Ureter (tissue), 1 donor: ENCODE results near the gene OR10V1. TPM values are rescaled to one million over a fixed set of nuclear protein-coding genes. Genes with fewer than 3 reads are reported as not detected.
"Not testable (repeated sequence)": the region's sequence is repeated elsewhere in the genome, so short reads cannot be mapped to it uniquely, and the experiment has no call there.

Experiments used
- DNase-seq: peaks from one replicate; pipeline ENCODE4 v3.0.0-alpha.2; 2020; ENCODE audit warnings: low spot score
- total RNA-seq: library from RNA; stranded (reverse); gene quantifications from one replicate; pipeline ENCODE4 v1.2.4, GENCODE V29; 2023
- donor health status: DM: yes; HTN: yes; CAD: no.

Gene OR10V1
- total RNA-seq, 1 donor from 2014 or later = not detected

GRCh38 chr11:59710136-59710847 is 3.4 kb downstream of the OR10V1 start:
- no peak for DNase-seq

GRCh38 chr11:59708537-59708936 is 5.1 kb downstream of the OR10V1 start:
- no peak for DNase-seq

- DNase-seq = no peak
Measured at GRCh38 chr11:59707371-59707770, 6.3 kb downstream of the OR10V1 start.

GRCh38 chr11:59706518-59707285 is 6.9 kb downstream of the OR10V1 start:
- DNase-seq = peak; percentile 64

GRCh38 chr11:59705294-59705693 is 8.4 kb downstream of the OR10V1 start:
- no peak for DNase-seq

GRCh38 chr11:59703515-59703914 is 10.1 kb downstream of the OR10V1 start:
- not testable (repeated sequence) for DNase-seq

GRCh38 chr11:59700157-59700556 is 13.5 kb downstream of the OR10V1 start:
- DNase-seq = not testable (repeated sequence)

- DNase-seq = no peak
Measured at GRCh38 chr11:59698506-59698905, 15.1 kb downstream of the OR10V1 start.

- DNase-seq = no peak
Measured at GRCh38 chr11:59692915-59693314, 20.7 kb downstream of the OR10V1 start.

- DNase-seq = no peak
Measured at GRCh38 chr11:59691156-59691555, 22.5 kb downstream of the OR10V1 start.

- DNase-seq = no peak
Measured at GRCh38 chr11:59689015-59689414, 24.6 kb downstream of the OR10V1 start.

GRCh38 chr11:59681260-59681725 is 32.4 kb downstream of the OR10V1 start:
- not testable (repeated sequence) for DNase-seq

GRCh38 chr11:59680287-59681154 is 33.1 kb downstream of the OR10V1 start:
- peak; percentile 69 for DNase-seq

GRCh38 chr11:59679347-59679746 is 34.3 kb downstream of the OR10V1 start:
- no peak for DNase-seq

GRCh38 chr11:59678813-59679165 is 34.9 kb downstream of the OR10V1 start:
- no peak for DNase-seq

- DNase-seq = no peak
Measured at GRCh38 chr11:59678118-59678812, 35.4 kb downstream of the OR10V1 start.

GRCh38 chr11:59676205-59676604 is 37.4 kb downstream of the OR10V1 start:
- DNase-seq = no peak

GRCh38 chr11:59674291-59674690 is 39.4 kb downstream of the OR10V1 start:
- DNase-seq = no peak

- DNase-seq = no peak
Measured at GRCh38 chr11:59673291-59673690, 40.4 kb downstream of the OR10V1 start.

- DNase-seq = no peak
Measured at GRCh38 chr11:59671471-59671870, 42.2 kb downstream of the OR10V1 start.

- DNase-seq = peak; percentile 57
Measured at GRCh38 chr11:59669611-59670009, 44.0 kb downstream of the OR10V1 start.
